Stimulated activated CD4-positive, alpha-beta T cell treated with anti-CD3 and anti-CD28 coated beads, Interleukin-15, amount 100 ng/mL, for 24 hours (primary cell): ENCODE data around the gene BEND3.
"Not testable (repeated sequence)": the region's sequence is repeated elsewhere in the genome, so short reads cannot be mapped to it uniquely, and the experiment has no call there.

Source experiments
- DNase-seq: peaks from one replicate; pipeline ENCODE4 v3.0.0-alpha.2; 2020

Gene BEND3

GRCh38 chr6:107114926-107115694 lies at the start of gene BEND3:
TSS of gene BEND3 (minus strand) at chr6:107115515. CDS start at chr6:107099285, 16,230 bp downstream.
- peak; percentile 55 for DNase-seq

- DNase-seq, result not testable (repeated sequence)
Measured at GRCh38 chr6:107164299-107164698, 49.0 kb upstream of the BEND3 start.

- DNase-seq, result no peak
Measured at GRCh38 chr6:107161521-107161920, 46.2 kb upstream of the BEND3 start.

- no peak for DNase-seq
Measured at GRCh38 chr6:107156617-107157016, 41.3 kb upstream of the BEND3 start.

GRCh38 chr6:107154801-107155160 lies 39.5 kb upstream of the BEND3 start:
- no peak for DNase-seq

GRCh38 chr6:107154131-107154800 lies 39.0 kb upstream of the BEND3 start:
- DNase-seq, result no peak

- no peak for DNase-seq
Measured at GRCh38 chr6:107152638-107153430, 37.5 kb upstream of the BEND3 start.

- DNase-seq, result no peak
Measured at GRCh38 chr6:107144666-107145065, 29.4 kb upstream of the BEND3 start.

GRCh38 chr6:107144014-107144413 lies 28.7 kb upstream of the BEND3 start:
- DNase-seq, result no peak

- DNase-seq, result no peak
Measured at GRCh38 chr6:107140581-107140980, 25.3 kb upstream of the BEND3 start.

GRCh38 chr6:107136324-107136723 lies 21.0 kb upstream of the BEND3 start:
- not testable (repeated sequence) for DNase-seq

GRCh38 chr6:107135048-107135680 lies 19.8 kb upstream of the BEND3 start:
- not testable (repeated sequence) for DNase-seq

GRCh38 chr6:107132330-107132954 lies 17.1 kb upstream of the BEND3 start:
- peak; percentile 50 for DNase-seq

- no peak for DNase-seq
Measured at GRCh38 chr6:107129370-107129925, 14.1 kb upstream of the BEND3 start.

- no peak for DNase-seq
Measured at GRCh38 chr6:107128577-107128976, 13.3 kb upstream of the BEND3 start.

- no peak for DNase-seq
Measured at GRCh38 chr6:107128175-107128574, 12.9 kb upstream of the BEND3 start.

GRCh38 chr6:107125771-107126170 lies 10.5 kb upstream of the BEND3 start:
- DNase-seq, result no peak

GRCh38 chr6:107124934-107125348 lies 9.6 kb upstream of the BEND3 start:
- no peak for DNase-seq

- no peak for DNase-seq
Measured at GRCh38 chr6:107123501-107123900, 8.2 kb upstream of the BEND3 start.

- no peak for DNase-seq
Measured at GRCh38 chr6:107122748-107123147, 7.4 kb upstream of the BEND3 start.

- DNase-seq, result no peak
Measured at GRCh38 chr6:107121964-107122495, 6.7 kb upstream of the BEND3 start.

- no peak for DNase-seq
Measured at GRCh38 chr6:107121266-107121665, 6.0 kb upstream of the BEND3 start.
